G401.6 (cell line): ENCODE measurements around the gene LSM12.
"Not testable (repeated sequence)": the region's sequence is repeated elsewhere in the genome, so short reads cannot be mapped to it uniquely, and the experiment has no call there.

ENCODE experiments used
- FAIRE-seq: peaks from 2 replicates; lab custom pipeline; 2012; peaks lifted over from hg19 to GRCh38; lab: Jason Lieb, UNC

LSM12 gene

GRCh38 chr17:44076716-44077594 lies 10.5 kb upstream of the LSM12 start:
- FAIRE-seq: no peak

GRCh38 chr17:44075598-44076293 lies 9.3 kb upstream of the LSM12 start:
- no peak for FAIRE-seq

DNA sequence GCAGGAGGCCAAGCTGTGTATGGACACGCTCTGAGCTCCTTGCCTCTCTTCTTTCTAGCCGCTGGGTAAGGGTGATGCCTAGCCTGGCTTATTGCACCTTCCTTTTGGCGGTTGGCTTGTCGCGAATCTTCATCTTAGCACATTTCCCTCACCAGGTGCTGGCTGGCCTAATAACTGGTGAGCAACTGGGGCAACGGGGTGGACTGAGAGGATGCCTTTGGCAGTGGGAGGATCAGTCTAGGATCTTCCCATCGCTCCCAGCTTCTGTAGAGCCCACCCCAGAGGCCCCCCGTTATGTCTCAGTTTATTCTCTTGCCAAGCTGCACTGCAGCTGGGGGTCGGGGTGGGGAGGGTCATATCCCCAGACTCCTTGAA lies 8.4 kb upstream of the LSM12 start:
- no peak for FAIRE-seq

- no peak for FAIRE-seq
Measured at GRCh38 chr17:44074231-44074910, 7.9 kb upstream of the LSM12 start.

GRCh38 chr17:44071772-44072171 lies 5.3 kb upstream of the LSM12 start:
- no peak for FAIRE-seq

- FAIRE-seq: no peak
Measured at GRCh38 chr17:44071198-44071520, 4.7 kb upstream of the LSM12 start.

GRCh38 chr17:44070455-44071197 lies 4.2 kb upstream of the LSM12 start, which contains the start of gene G6PC3:
TSS of gene G6PC3 (plus strand) at chr17:44070735. CDS start at chr17:44070966, 231 bp downstream.
- FAIRE-seq: peak; percentile 93

- FAIRE-seq: no peak
Measured at GRCh38 chr17:44069974-44070454, 3.5 kb upstream of the LSM12 start.

DNA sequence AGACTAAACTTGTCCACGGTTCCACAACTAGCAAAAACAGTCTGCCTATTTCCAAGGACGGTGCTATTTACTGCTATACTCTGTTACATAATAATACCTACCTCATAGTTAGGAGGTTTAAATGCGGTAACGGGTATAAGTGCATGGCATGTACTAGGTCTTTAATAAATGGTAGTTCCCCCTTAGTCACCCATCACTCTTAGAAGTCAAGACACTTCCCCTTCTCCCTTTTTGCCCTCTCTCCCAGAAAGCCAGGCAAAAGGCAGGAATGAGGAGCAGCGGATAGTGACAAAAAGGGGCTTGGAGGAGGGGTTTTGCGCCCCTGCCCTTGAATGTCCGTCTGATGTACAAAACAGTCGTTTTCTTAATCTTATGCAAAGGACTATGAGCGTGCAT lies 1.1 kb upstream of the LSM12 start:
- FAIRE-seq: no peak

- no peak for FAIRE-seq
Measured at GRCh38 chr17:44065668-44066203, 735 bp downstream of the LSM12 start.

- no peak for FAIRE-seq
Measured at GRCh38 chr17:44063704-44064639, 2.5 kb downstream of the LSM12 start.

- FAIRE-seq: no peak
Measured at GRCh38 chr17:44062871-44063270, 3.6 kb downstream of the LSM12 start.

- no peak for FAIRE-seq
Measured at GRCh38 chr17:44061446-44061845, 5.0 kb downstream of the LSM12 start.

GRCh38 chr17:44059101-44059892 lies 7.2 kb downstream of the LSM12 start:
- FAIRE-seq: no peak

GRCh38 chr17:44053125-44053872 lies 13.2 kb downstream of the LSM12 start:
- no peak for FAIRE-seq

- FAIRE-seq: no peak
Measured at GRCh38 chr17:44049294-44050060, 17.0 kb downstream of the LSM12 start.

GRCh38 chr17:44046893-44047292 lies 19.6 kb downstream of the LSM12 start:
- FAIRE-seq: not testable (repeated sequence)

- FAIRE-seq: no peak
Measured at GRCh38 chr17:44045486-44045885, 21.0 kb downstream of the LSM12 start.
